WTC11 (cell line): Measurements from ENCODE around the gene CATSPERZ. TPM values are rescaled to one million over a fixed set of nuclear protein-coding genes. Genes with fewer than 3 reads are reported as not detected.

Experiments used
- ATAC-seq: fragments of 200-7000 bp; cut with Tn5 transposase; 2 replicates; pipeline ENCODE4 v1.10.0; 2021; ENCODE audit warnings: mild to moderate bottlenecking, moderate library complexity
- CTCF ChIA-PET: fragments of 300-600 bp; sonication (Branson Sonifier 250); formaldehyde crosslinking; loops from one replicate; lab custom pipeline; 2021; ENCODE audit warnings: antibody characterized with exemption; lab: Charles Lee
- POLR2A ChIA-PET: fragments of 350-600 bp; sonication (Branson Sonifier 250); formaldehyde crosslinking; loops from one replicate; lab custom pipeline; 2021; ENCODE audit warnings: antibody characterized with exemption; lab: Charles Lee
- DNase-seq: peaks from one replicate; pipeline ENCODE4 v3.0.0; 2021; ENCODE audit warnings: low spot score
- H3K27ac Mint-ChIP-seq: 2 replicates; pipeline ENCODE4 v1.8.0; 2021; ENCODE audit warnings: mixed read lengths
- H3K27me3 Mint-ChIP-seq: 2 replicates; pipeline ENCODE4 v1.8.0; 2021; ENCODE audit warnings: low read depth, mild to moderate bottlenecking, moderate library complexity, mixed read lengths
- H3K36me3 Mint-ChIP-seq: 2 replicates; pipeline ENCODE4 v1.8.0; 2021; ENCODE audit warnings: mixed read lengths
- H3K4me1 Mint-ChIP-seq: 2 replicates; pipeline ENCODE4 v1.8.0; 2022; ENCODE audit warnings: mixed read lengths
- H3K4me3 Mint-ChIP-seq: 2 replicates; pipeline ENCODE4 v1.8.0; 2021; ENCODE audit warnings: mild to moderate bottlenecking, moderate library complexity, mixed read lengths
- H3K9me3 Mint-ChIP-seq: 2 replicates; pipeline ENCODE4 v1.8.0; 2021; ENCODE audit warnings: mixed read lengths
- CBFB ChIP-seq: sonication (generic); formaldehyde crosslinking; IDR thresholded peaks from 2 replicates; pipeline ENCODE4 v1.8.1; 2022; ENCODE audit warnings: mild to moderate bottlenecking, low read depth, missing genetic modification reagents
- CDX4 ChIP-seq: fragments of 250-450 bp; sonication (Bioruptor Pico); IDR thresholded peaks from 2 replicates; pipeline ENCODE4 v1.9.0; 2021; ENCODE audit warnings: moderate library complexity, mild to moderate bottlenecking, inconsistent platforms, borderline replicate concordance
- CREB1 ChIP-seq: sonication (generic); formaldehyde crosslinking; IDR thresholded peaks from 2 replicates; pipeline ENCODE4 v1.8.0; 2023; ENCODE audit warnings: mild to moderate bottlenecking, missing genetic modification reagents
- FOXP1 ChIP-seq: sonication (generic); formaldehyde crosslinking; IDR thresholded peaks from 2 replicates; pipeline ENCODE4 v1.8.0; 2022; ENCODE audit warnings: missing genetic modification reagents, mild to moderate bottlenecking, moderate library complexity, borderline replicate concordance
- GRHL2 ChIP-seq: fragments of 250-450 bp; sonication (Bioruptor Pico); IDR thresholded peaks from 2 replicates; pipeline ENCODE4 v1.8.0; 2022; ENCODE audit warnings: mild to moderate bottlenecking, moderate library complexity; ENCODE audit not compliant: insufficient replicate concordance, severe bottlenecking
- GTF2I ChIP-seq: fragments of 250-450 bp; sonication (Bioruptor Pico); conservative IDR thresholded peaks from 2 replicates; pipeline ENCODE4 v1.4.0; 2021; ENCODE audit warnings: mild to moderate bottlenecking
- JAZF1 ChIP-seq: fragments of 250-450 bp; sonication (Bioruptor Pico); IDR thresholded peaks from 2 replicates; pipeline ENCODE4 v1.9.0; 2021; ENCODE audit warnings: moderate library complexity, mild to moderate bottlenecking, inconsistent platforms
- MYBL2 ChIP-seq: sonication (generic); formaldehyde crosslinking; IDR thresholded peaks from 2 replicates; pipeline ENCODE4 v1.8.1; 2023; ENCODE audit warnings: mild to moderate bottlenecking, moderate library complexity, missing genetic modification reagents
- NFATC4 ChIP-seq: fragments of 250-450 bp; sonication (Bioruptor Pico); IDR thresholded peaks from 2 replicates; pipeline ENCODE4 v1.9.0; 2021; ENCODE audit warnings: mild to moderate bottlenecking
- OVOL2 ChIP-seq: fragments of 250-450 bp; sonication (Bioruptor Pico); IDR thresholded peaks from 2 replicates; pipeline ENCODE4 v1.9.0; 2021; ENCODE audit warnings: mild to moderate bottlenecking, borderline replicate concordance
- SMAD3 ChIP-seq: sonication (generic); formaldehyde crosslinking; IDR thresholded peaks from 2 replicates; pipeline ENCODE4 v1.8.0; 2022; ENCODE audit warnings: missing genetic modification reagents, mild to moderate bottlenecking, borderline replicate concordance
- STAT6 ChIP-seq: sonication (generic); formaldehyde crosslinking; conservative IDR thresholded peaks from 2 replicates; pipeline ENCODE4 v1.8.1; 2023; ENCODE audit warnings: mild to moderate bottlenecking, low read depth, missing genetic modification reagents, moderate library complexity
- ZBTB21 ChIP-seq: sonication (generic); formaldehyde crosslinking; IDR thresholded peaks from 2 replicates; pipeline ENCODE4 v1.8.1; 2023; ENCODE audit warnings: mild to moderate bottlenecking, missing genetic modification reagents, borderline replicate concordance
- ZNF121 ChIP-seq: sonication (generic); formaldehyde crosslinking; IDR thresholded peaks from 2 replicates; pipeline ENCODE4 v1.8.0; 2023; ENCODE audit warnings: missing genetic modification reagents
- ZSCAN18 ChIP-seq: fragments of 250-450 bp; sonication (Bioruptor Pico); IDR thresholded peaks from 2 replicates; pipeline ENCODE4 v2.1.2; 2022; ENCODE audit warnings: mild to moderate bottlenecking, moderate library complexity
- total RNA-seq: library from RNA; stranded (reverse); gene quantifications from 3 replicates; pipeline ENCODE4 v1.2.3, GENCODE V29; 2021
- TF ChIP-seq, protein P1 (sequence below): sonication (generic); formaldehyde crosslinking; IDR thresholded peaks from 2 replicates; pipeline ENCODE4 v1.8.0; 2022; ENCODE audit warnings: mild to moderate bottlenecking, missing genetic modification reagents
- TF ChIP-seq, protein P2 (sequence below): sonication (generic); formaldehyde crosslinking; IDR thresholded peaks from 2 replicates; pipeline ENCODE4 v1.8.0; 2023; ENCODE audit warnings: missing genetic modification reagents, mild to moderate bottlenecking, borderline replicate concordance
- TF ChIP-seq, protein P3 (sequence below): sonication (generic); formaldehyde crosslinking; IDR thresholded peaks from 2 replicates; pipeline ENCODE4 v1.8.1; 2023; ENCODE audit warnings: mild to moderate bottlenecking, missing genetic modification reagents, moderate library complexity
- TF ChIP-seq, protein P4 (sequence below): fragments of 250-450 bp; sonication (Bioruptor Pico); IDR thresholded peaks from 2 replicates; pipeline ENCODE4 v1.9.0; 2021; ENCODE audit warnings: mild to moderate bottlenecking

The CATSPERZ gene
- total RNA-seq, 1 experiment from 2014 or later = 2.5 TPM

DNA sequence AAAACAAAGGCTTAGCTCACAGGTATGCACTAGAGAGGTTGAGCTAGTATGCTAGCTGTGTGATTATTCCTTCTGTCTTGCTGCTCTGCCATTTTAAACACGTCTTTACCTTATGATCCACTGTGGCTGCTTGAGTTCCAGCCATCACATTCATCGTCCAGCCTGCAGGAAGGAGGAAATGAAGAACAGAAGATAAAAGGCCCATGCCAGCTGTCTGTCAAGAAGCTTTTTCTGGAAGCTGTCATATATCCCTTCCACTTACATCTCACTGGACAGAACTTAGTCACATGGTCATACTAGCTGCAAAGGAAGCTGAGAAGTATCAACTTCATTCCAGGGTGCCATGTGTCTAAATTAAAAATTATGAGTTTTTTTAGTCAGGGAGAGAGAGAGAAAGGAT lies 27.2 kb downstream of the CATSPERZ start:
- H3K4me3 Mint-ChIP-seq = no peak overlapping the region
- peaks cover 17% of the 10 kb centered on the region for H3K4me1 Mint-ChIP-seq
- 0 out of 2 replicates have a peak, but pooled peaks cover 3% of the 10 kb centered on the region for H3K9me3 Mint-ChIP-seq
- 0 out of 2 replicates have a peak, but pooled peaks have one; percentile 43 for TF ChIP-seq GTF2I (CRISPR knock-in tag)
- TF ChIP-seq, protein P1, sequence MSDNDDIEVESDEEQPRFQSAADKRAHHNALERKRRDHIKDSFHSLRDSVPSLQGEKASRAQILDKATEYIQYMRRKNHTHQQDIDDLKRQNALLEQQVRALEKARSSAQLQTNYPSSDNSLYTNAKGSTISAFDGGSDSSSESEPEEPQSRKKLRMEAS (CRISPR knock-in tag) = no peak
- H3K27ac Mint-ChIP-seq = no peak overlapping the region
- H3K27me3 Mint-ChIP-seq = peaks cover 9% of the 10 kb centered on the region; the same call in 1 of the 2 replicates
- CTCF ChIA-PET = interaction anchor here (0.8 to 1.6 kb wide), 5 partner anchors 10 to 29 kb away, joined by 3 to 5 read pairs (median 4); partner anchors contain the start of genes PRDX5 and TRMT112
- DNase-seq (no peak), ATAC-seq (no peak)
- no peaks in the 10 kb centered on the region for H3K36me3 Mint-ChIP-seq
- POLR2A ChIA-PET = no interaction called here

DNA sequence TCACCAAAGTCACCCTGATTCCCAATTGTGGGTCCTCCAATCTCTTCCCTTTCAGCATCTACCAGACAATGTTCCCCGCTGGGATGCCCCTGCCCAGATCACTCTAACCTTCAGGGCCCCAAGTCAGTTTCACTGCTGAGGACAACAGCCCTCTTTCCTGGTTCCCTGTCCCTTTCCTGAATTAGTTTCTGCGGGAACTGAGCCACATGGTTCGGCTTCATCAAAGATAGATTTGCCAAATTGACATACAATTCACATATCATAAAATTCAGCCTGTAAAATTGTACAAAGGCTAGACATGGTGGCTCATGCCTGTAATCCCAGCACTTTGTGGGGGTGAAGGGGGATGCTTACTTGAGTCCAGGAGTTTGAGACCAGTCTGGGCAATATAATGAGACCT lies 27.8 kb downstream of the CATSPERZ start:
- CTCF ChIA-PET = interaction anchor here (1.2 to 1.6 kb wide), 2 partner anchors 10 to 27 kb away, joined by 5 read pairs; partner anchors contain the start of genes PRDX5 and TRMT112

More for the DNA sequence above, 27.8 kb downstream of the CATSPERZ start:
- DNase-seq (no peak), ATAC-seq (no peak)
- POLR2A ChIA-PET = no interaction called here
- Mint-ChIP-seq H3K9me3 (0 out of 2 replicates have a peak, but pooled peaks cover 3% of the 10 kb centered on the region), H3K4me3 (no peak overlapping the region), H3K36me3 (no peaks in the 10 kb centered on the region), H3K4me1 (peaks cover 17% of the 10 kb centered on the region), H3K27ac (no peak overlapping the region), H3K27me3 (peaks cover 9% of the 10 kb centered on the region; the same call in 1 of the 2 replicates)
- no peak for TF ChIP-seq CBFB (CRISPR knock-in tag)
- TF ChIP-seq ZBTB21 (CRISPR knock-in tag) = no peak
- no peak for TF ChIP-seq CREB1 (CRISPR knock-in tag)
- TF ChIP-seq GRHL2 = no peak
- no peak for TF ChIP-seq JAZF1 (CRISPR knock-in tag)
- TF ChIP-seq MYBL2 (CRISPR knock-in tag) = no peak
- TF ChIP-seq NFATC4 (CRISPR knock-in tag) = no peak
- no peak for TF ChIP-seq ZNF121 (CRISPR knock-in tag)
- TF ChIP-seq, protein P2, sequence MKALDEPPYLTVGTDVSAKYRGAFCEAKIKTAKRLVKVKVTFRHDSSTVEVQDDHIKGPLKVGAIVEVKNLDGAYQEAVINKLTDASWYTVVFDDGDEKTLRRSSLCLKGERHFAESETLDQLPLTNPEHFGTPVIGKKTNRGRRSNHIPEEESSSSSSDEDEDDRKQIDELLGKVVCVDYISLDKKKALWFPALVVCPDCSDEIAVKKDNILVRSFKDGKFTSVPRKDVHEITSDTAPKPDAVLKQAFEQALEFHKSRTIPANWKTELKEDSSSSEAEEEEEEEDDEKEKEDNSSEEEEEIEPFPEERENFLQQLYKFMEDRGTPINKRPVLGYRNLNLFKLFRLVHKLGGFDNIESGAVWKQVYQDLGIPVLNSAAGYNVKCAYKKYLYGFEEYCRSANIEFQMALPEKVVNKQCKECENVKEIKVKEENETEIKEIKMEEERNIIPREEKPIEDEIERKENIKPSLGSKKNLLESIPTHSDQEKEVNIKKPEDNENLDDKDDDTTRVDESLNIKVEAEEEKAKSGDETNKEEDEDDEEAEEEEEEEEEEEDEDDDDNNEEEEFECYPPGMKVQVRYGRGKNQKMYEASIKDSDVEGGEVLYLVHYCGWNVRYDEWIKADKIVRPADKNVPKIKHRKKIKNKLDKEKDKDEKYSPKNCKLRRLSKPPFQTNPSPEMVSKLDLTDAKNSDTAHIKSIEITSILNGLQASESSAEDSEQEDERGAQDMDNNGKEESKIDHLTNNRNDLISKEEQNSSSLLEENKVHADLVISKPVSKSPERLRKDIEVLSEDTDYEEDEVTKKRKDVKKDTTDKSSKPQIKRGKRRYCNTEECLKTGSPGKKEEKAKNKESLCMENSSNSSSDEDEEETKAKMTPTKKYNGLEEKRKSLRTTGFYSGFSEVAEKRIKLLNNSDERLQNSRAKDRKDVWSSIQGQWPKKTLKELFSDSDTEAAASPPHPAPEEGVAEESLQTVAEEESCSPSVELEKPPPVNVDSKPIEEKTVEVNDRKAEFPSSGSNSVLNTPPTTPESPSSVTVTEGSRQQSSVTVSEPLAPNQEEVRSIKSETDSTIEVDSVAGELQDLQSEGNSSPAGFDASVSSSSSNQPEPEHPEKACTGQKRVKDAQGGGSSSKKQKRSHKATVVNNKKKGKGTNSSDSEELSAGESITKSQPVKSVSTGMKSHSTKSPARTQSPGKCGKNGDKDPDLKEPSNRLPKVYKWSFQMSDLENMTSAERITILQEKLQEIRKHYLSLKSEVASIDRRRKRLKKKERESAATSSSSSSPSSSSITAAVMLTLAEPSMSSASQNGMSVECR (CRISPR knock-in tag) = no peak
- TF ChIP-seq STAT6 (CRISPR knock-in tag) = no peak
- TF ChIP-seq, protein P3, sequence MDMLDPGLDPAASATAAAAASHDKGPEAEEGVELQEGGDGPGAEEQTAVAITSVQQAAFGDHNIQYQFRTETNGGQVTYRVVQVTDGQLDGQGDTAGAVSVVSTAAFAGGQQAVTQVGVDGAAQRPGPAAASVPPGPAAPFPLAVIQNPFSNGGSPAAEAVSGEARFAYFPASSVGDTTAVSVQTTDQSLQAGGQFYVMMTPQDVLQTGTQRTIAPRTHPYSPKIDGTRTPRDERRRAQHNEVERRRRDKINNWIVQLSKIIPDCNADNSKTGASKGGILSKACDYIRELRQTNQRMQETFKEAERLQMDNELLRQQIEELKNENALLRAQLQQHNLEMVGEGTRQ (CRISPR knock-in tag) = no peak
- TF ChIP-seq, protein P4, sequence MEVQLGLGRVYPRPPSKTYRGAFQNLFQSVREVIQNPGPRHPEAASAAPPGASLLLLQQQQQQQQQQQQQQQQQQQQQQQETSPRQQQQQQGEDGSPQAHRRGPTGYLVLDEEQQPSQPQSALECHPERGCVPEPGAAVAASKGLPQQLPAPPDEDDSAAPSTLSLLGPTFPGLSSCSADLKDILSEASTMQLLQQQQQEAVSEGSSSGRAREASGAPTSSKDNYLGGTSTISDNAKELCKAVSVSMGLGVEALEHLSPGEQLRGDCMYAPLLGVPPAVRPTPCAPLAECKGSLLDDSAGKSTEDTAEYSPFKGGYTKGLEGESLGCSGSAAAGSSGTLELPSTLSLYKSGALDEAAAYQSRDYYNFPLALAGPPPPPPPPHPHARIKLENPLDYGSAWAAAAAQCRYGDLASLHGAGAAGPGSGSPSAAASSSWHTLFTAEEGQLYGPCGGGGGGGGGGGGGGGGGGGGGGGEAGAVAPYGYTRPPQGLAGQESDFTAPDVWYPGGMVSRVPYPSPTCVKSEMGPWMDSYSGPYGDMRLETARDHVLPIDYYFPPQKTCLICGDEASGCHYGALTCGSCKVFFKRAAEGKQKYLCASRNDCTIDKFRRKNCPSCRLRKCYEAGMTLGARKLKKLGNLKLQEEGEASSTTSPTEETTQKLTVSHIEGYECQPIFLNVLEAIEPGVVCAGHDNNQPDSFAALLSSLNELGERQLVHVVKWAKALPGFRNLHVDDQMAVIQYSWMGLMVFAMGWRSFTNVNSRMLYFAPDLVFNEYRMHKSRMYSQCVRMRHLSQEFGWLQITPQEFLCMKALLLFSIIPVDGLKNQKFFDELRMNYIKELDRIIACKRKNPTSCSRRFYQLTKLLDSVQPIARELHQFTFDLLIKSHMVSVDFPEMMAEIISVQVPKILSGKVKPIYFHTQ (CRISPR knock-in tag) = no peak
- TF ChIP-seq ZSCAN18 (CRISPR knock-in tag) = no peak
- TF ChIP-seq OVOL2 (CRISPR knock-in tag) = no peak
- TF ChIP-seq FOXP1 (CRISPR knock-in tag) = no peak
- no peak for TF ChIP-seq SMAD3 (CRISPR knock-in tag)
- no peak for TF ChIP-seq CDX4 (CRISPR knock-in tag)
